Caco-2 (cell line): Measurements from ENCODE around the gene FAM180B. TPM values are rescaled to one million over a fixed set of nuclear protein-coding genes. Genes with fewer than 3 reads are reported as not detected.

Experiments
- BruUV-seq: library from RNA; stranded (reverse); fragments of 400-500 nt; replicated peaks from 2 replicates; lab custom pipeline; 2021; lab: Mats Ljungman, UMichigan
- CTCF ChIA-PET: fragments of 300-600 bp; sonication (Branson Sonifier 250); formaldehyde crosslinking; loops from one replicate; lab custom pipeline; 2022; ENCODE audit warnings: antibody characterized with exemption; lab: Charles Lee
- POLR2A ChIA-PET: fragments of 300-600 bp; sonication (Branson Sonifier 250); formaldehyde crosslinking; loops from one replicate; lab custom pipeline; 2022; ENCODE audit warnings: antibody characterized with exemption; lab: Charles Lee
- DNase-seq, 2 experiments: peaks; one replicate each; pipeline versions ENCODE4 v3.0.0 to v3.0.0-alpha.2; 2020 to 2022
- H3K27me3 ChIP-seq: replicated peaks from 2 replicates; pipeline ENCODE4 v1.6.0; 2011; ENCODE audit warnings: low read length; ENCODE audit not compliant: control insufficient read depth, insufficient read depth
- H3K36me3 ChIP-seq: 2 replicates; pipeline ENCODE4 v1.5.1; 2011; ENCODE audit warnings: low read length; ENCODE audit not compliant: control insufficient read depth, insufficient read depth
- H3K4me1 ChIP-seq: fragments of 250-450 bp; sonication (Bioruptor Pico); 2 replicates; pipeline ENCODE4 v1.5.1; 2020; ENCODE audit warnings: mild to moderate bottlenecking
- H3K4me3 ChIP-seq: 2 replicates; pipeline ENCODE4 v1.5.1; 2011; ENCODE audit warnings: low read depth, mild to moderate bottlenecking, control low read depth, low read length
- H3K9me3 ChIP-seq: fragments of 250-450 bp; sonication (Bioruptor Pico); 2 replicates; pipeline ENCODE4 v1.5.1; 2020; ENCODE audit warnings: mild to moderate bottlenecking, moderate library complexity
- H3K27ac Mint-ChIP-seq: one replicate; pipeline ENCODE4 v1.8.0; 2022; ENCODE audit warnings: mixed read lengths; ENCODE audit not compliant: unreplicated experiment
- H3K27me3 Mint-ChIP-seq: one replicate; pipeline ENCODE4 v1.8.0; 2022; ENCODE audit warnings: mixed read lengths; ENCODE audit not compliant: insufficient read depth, unreplicated experiment
- H3K36me3 Mint-ChIP-seq: one replicate; pipeline ENCODE4 v1.8.0; 2022; ENCODE audit warnings: mild to moderate bottlenecking, mixed read lengths; ENCODE audit not compliant: insufficient read depth, unreplicated experiment
- H3K4me1 Mint-ChIP-seq: one replicate; pipeline ENCODE4 v1.8.0; 2022; ENCODE audit warnings: low read depth, mixed read lengths; ENCODE audit not compliant: unreplicated experiment
- H3K4me3 Mint-ChIP-seq: one replicate; pipeline ENCODE4 v1.8.0; 2022; ENCODE audit warnings: mild to moderate bottlenecking, moderate library complexity, mixed read lengths; ENCODE audit not compliant: unreplicated experiment
- H3K9me3 Mint-ChIP-seq: one replicate; pipeline ENCODE4 v1.8.0; 2022; ENCODE audit warnings: mixed read lengths; ENCODE audit not compliant: unreplicated experiment
- intact Hi-C: fragments of 100-400 bp; cut with micrococcal nuclease; formaldehyde crosslinking; loops from one replicate; pipeline ENCODE4 v1.10.0; 2022; ENCODE audit not compliant: unreplicated experiment
- total RNA-seq: library from RNA; stranded (reverse); gene quantifications from 2 replicates; pipeline ENCODE4 v1.2.3, GENCODE V29; 2022
- TF ChIP-seq, protein P1 (sequence below), 2 experiments: fragments of 200-600 bp in 1 of 2; IDR thresholded peaks; 1 replicate in 1 of 2; 2 replicates in 1 of 2; pipeline versions ENCODE4 v1.5.1 to v1.8.0; 2011 to 2022; ENCODE audit warnings: antibody characterized with exemption in 1 of 2, control low read depth in 1 of 2, inconsistent platforms in 1 of 2, low read depth in 1 of 2, low read length in 1 of 2, mild to moderate bottlenecking in 1 of 2, moderate library complexity in 1 of 2; ENCODE audit not compliant: insufficient read depth in 1 of 2, severe bottlenecking in 1 of 2, unreplicated experiment in 1 of 2

FAM180B gene
- total RNA-seq, 1 experiment from 2014 or later = not detected

DNA sequence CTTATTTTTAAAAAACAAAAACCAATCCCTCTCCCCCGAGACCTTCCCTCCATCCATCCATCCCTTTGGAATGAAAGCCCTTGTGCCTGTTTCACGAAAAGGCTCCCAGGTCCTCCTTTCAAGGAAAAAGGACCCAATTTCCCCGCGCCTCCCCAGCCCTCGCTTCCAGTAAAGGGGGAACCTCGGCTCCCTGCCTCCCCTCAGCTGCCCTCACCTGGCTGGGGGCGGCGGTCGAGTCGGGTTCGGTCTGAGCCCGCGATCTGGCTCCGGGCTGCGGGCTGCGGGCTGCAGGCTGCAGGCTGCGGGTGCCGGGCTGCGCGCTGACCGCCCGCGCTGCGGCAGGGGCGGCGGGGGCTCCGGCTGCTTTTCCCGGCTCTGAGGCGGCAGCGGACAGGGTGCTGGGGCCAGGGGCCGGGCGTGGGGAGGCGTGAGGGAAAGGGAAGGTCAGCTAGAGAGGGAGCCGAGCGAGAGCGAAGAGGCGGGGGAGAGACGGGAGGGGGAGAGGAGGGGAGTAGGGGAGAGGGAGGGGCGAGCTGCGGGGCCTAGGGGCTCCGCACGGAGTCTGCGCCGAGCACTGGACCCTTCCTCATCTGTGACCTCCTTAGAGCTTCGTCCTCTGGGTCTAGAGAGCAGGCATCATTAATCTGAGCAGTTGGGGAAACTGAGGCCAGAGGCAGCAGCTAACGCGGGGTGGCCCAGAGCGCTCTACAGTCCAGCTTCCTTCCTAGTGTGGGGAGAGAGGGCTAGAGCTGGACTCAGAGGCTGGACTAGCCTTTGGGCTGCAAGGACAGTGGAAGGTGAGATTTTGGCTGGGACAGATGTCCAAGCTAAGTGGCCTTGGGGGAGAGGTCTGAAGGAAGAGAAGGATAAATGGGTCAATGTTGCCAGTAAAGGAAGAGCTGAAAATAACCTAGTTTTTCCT is 7.7 kb downstream of the FAM180B start, which contains the start of gene C1QTNF4:
Gene C1QTNF4, minus strand, starts transcription at position 478 of the 922 bp plus-strand sequence. CDS start 3,601 bp downstream, outside the sequence.
- H3K27me3 ChIP-seq = peaks cover 4% of the 10 kb centered on the region
- TF ChIP-seq, protein P1, sequence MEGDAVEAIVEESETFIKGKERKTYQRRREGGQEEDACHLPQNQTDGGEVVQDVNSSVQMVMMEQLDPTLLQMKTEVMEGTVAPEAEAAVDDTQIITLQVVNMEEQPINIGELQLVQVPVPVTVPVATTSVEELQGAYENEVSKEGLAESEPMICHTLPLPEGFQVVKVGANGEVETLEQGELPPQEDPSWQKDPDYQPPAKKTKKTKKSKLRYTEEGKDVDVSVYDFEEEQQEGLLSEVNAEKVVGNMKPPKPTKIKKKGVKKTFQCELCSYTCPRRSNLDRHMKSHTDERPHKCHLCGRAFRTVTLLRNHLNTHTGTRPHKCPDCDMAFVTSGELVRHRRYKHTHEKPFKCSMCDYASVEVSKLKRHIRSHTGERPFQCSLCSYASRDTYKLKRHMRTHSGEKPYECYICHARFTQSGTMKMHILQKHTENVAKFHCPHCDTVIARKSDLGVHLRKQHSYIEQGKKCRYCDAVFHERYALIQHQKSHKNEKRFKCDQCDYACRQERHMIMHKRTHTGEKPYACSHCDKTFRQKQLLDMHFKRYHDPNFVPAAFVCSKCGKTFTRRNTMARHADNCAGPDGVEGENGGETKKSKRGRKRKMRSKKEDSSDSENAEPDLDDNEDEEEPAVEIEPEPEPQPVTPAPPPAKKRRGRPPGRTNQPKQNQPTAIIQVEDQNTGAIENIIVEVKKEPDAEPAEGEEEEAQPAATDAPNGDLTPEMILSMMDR (IDR thresholded peaks at IDR 0.05; ENCODE audit: insufficient read depth in 1 of 2, low read depth in 1 of 2, low read length in 1 of 2, severe bottlenecking in 1 of 2, unreplicated experiment in 1 of 2) = no peak
- peak within 1 kb of the TSS; percentile 50 for H3K4me3 ChIP-seq
- H3K36me3 Mint-ChIP-seq = no peaks in the 10 kb centered on the region
- H3K9me3 Mint-ChIP-seq = no peaks in the 10 kb centered on the region
- ChIA-PET POLR2A (no interaction called here), CTCF (no interaction called here)
- no peak within 1 kb of the TSS for H3K27ac Mint-ChIP-seq
- no peaks in the 10 kb centered on the region for H3K36me3 ChIP-seq
- intact Hi-C loops = no loop called here
- peaks cover 12% of the 10 kb centered on the region for H3K27me3 Mint-ChIP-seq
- no peaks in the 10 kb centered on the region for H3K4me1 Mint-ChIP-seq
- H3K9me3 ChIP-seq = no peaks in the 10 kb centered on the region
- H3K4me3 Mint-ChIP-seq = peak within 1 kb of the TSS; percentile 64
- no TSS peak for BruUV-seq
- 0 out of 2 replicates have a peak, but pooled peaks cover 5% of the 10 kb centered on the region for H3K4me1 ChIP-seq
- peak in 1 of 2 experiments; percentile 40 for DNase-seq

DNA sequence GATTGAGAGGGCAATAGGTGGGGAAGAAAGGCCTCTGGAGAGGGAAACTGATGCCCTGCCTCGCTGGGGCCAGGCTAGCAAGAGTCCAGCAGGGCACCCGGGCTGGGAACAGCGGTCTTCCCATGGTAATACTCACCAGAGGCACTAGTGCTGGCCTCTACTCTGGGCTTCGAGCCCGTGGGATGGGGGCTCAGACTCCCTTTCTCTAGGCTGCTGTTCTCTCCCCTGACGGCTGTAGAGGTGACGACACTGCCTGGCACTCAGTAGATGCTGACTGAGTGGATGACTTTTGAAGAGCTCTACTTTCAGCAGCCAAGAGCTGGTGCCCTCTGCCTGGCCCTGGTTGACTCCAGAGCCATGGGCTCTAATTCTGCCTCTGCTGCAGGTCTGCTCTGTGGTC is 8.6 kb downstream of the FAM180B start:
- no peaks in the 10 kb centered on the region for H3K36me3 ChIP-seq
- no TSS peak for BruUV-seq
- Mint-ChIP-seq H3K27ac (no peak overlapping the region), H3K4me3 (no peak overlapping the region), H3K9me3 (no peaks in the 10 kb centered on the region), H3K4me1 (no peaks in the 10 kb centered on the region), H3K27me3 (peaks cover 12% of the 10 kb centered on the region), H3K36me3 (no peaks in the 10 kb centered on the region)
- TF ChIP-seq, protein P1 (IDR thresholded peaks at IDR 0.05; ENCODE audit: insufficient read depth in 1 of 2, low read depth in 1 of 2, low read length in 1 of 2, severe bottlenecking in 1 of 2, unreplicated experiment in 1 of 2) = no peak
- POLR2A ChIA-PET = no interaction called here
- CTCF ChIA-PET = no interaction called here
- peaks cover 4% of the 10 kb centered on the region for H3K27me3 ChIP-seq
- no peak for DNase-seq
- intact Hi-C loops = no loop called here
- H3K4me3 ChIP-seq = no peak overlapping the region
- no peaks in the 10 kb centered on the region for H3K9me3 ChIP-seq
- 0 out of 2 replicates have a peak, but pooled peaks cover 5% of the 10 kb centered on the region for H3K4me1 ChIP-seq

DNA sequence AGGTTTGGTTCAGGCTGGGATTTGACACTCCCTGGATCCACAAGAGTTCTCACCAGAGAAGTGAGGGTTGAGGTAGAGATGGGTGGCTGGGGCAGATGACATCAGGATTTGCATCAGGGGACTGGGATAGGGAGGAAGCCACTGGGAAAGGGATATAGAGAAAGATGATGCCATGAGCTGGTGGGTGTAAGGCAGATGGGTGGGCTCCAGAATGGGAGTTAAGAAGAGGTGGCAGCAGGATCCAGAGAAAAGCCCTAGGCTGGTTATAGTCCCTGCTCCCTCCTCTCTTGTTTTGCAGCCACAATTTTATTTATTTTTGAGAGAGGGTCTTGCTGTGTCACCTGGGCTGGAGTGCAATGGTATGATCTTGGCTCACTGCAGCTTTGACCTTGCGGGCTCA is 9.5 kb downstream of the FAM180B start:
- H3K4me1 Mint-ChIP-seq = no peaks in the 10 kb centered on the region
- no peaks in the 10 kb centered on the region for H3K9me3 Mint-ChIP-seq
- BruUV-seq = no TSS peak
- H3K27me3 Mint-ChIP-seq = peaks cover 12% of the 10 kb centered on the region
- H3K36me3 Mint-ChIP-seq = no peaks in the 10 kb centered on the region
- no peak overlapping the region for H3K4me3 Mint-ChIP-seq
- H3K4me1 ChIP-seq = 0 out of 2 replicates have a peak, but pooled peaks cover 5% of the 10 kb centered on the region
- TF ChIP-seq, protein P1 (IDR thresholded peaks at IDR 0.05; ENCODE audit: insufficient read depth in 1 of 2, low read depth in 1 of 2, low read length in 1 of 2, severe bottlenecking in 1 of 2, unreplicated experiment in 1 of 2) = no peak
- no peak overlapping the region for H3K27ac Mint-ChIP-seq
- no peaks in the 10 kb centered on the region for H3K9me3 ChIP-seq
- ChIA-PET CTCF (no interaction called here), POLR2A (no interaction called here)
- H3K4me3 ChIP-seq = no peak overlapping the region
- H3K36me3 ChIP-seq = no peaks in the 10 kb centered on the region
- intact Hi-C loops = no loop called here
- peaks cover 4% of the 10 kb centered on the region for H3K27me3 ChIP-seq
- DNase-seq = no peak
